C4-2B (cell line): ENCODE data around the gene LBP.

Source experiments
- ZFX ChIP-seq: fragments of 450-650 bp; IDR thresholded peaks from 2 replicates; pipeline ENCODE4 v1.6.1; 2017
- TF ChIP-seq, protein P1 (sequence below): fragments of 450-650 bp; conservative IDR thresholded peaks from 2 replicates; pipeline ENCODE4 v1.5.1; 2017; ENCODE audit warnings: mild to moderate bottlenecking

GRCh38 chr20:38369389-38369788 is 23.1 kb downstream of the LBP start:
- TF ChIP-seq, protein P1, sequence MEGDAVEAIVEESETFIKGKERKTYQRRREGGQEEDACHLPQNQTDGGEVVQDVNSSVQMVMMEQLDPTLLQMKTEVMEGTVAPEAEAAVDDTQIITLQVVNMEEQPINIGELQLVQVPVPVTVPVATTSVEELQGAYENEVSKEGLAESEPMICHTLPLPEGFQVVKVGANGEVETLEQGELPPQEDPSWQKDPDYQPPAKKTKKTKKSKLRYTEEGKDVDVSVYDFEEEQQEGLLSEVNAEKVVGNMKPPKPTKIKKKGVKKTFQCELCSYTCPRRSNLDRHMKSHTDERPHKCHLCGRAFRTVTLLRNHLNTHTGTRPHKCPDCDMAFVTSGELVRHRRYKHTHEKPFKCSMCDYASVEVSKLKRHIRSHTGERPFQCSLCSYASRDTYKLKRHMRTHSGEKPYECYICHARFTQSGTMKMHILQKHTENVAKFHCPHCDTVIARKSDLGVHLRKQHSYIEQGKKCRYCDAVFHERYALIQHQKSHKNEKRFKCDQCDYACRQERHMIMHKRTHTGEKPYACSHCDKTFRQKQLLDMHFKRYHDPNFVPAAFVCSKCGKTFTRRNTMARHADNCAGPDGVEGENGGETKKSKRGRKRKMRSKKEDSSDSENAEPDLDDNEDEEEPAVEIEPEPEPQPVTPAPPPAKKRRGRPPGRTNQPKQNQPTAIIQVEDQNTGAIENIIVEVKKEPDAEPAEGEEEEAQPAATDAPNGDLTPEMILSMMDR: no peak
- no peak for TF ChIP-seq ZFX
